ENCODE data around the gene KRT33A.
"Not testable (repeated sequence)": the region's sequence is repeated elsewhere in the genome, so short reads cannot be mapped to it uniquely, and the experiment has no call there.

The KRT33A gene

GRCh38 chr17:41350381-41350878 is at the start of gene KRT33A:
TSS of gene KRT33A (minus strand) at chr17:41350828. CDS start at chr17:41350767, 61 bp downstream.
- not testable (repeated sequence) for DNase-seq

- DNase-seq, result no peak
Measured at GRCh38 chr17:41396996-41397660, 46.5 kb upstream of the KRT33A start, which contains the start of gene KRT31. TSS of gene KRT31 (minus strand) at chr17:41397608. CDS start at chr17:41397539, 69 bp downstream.

- DNase-seq, result no peak
Measured at GRCh38 chr17:41396340-41396739, 45.7 kb upstream of the KRT33A start.

- no peak for DNase-seq
Measured at GRCh38 chr17:41395611-41396010, 45.0 kb upstream of the KRT33A start.

GRCh38 chr17:41395044-41395443 is 44.4 kb upstream of the KRT33A start:
- DNase-seq, result not testable (repeated sequence)

GRCh38 chr17:41394254-41394996 is 43.8 kb upstream of the KRT33A start:
- no peak for DNase-seq

GRCh38 chr17:41393826-41394225 is 43.2 kb upstream of the KRT33A start:
- no peak for DNase-seq

GRCh38 chr17:41393294-41393693 is 42.7 kb upstream of the KRT33A start:
- no peak for DNase-seq

GRCh38 chr17:41392278-41392677 is 41.6 kb upstream of the KRT33A start:
- DNase-seq, result no peak

- DNase-seq, result no peak
Measured at GRCh38 chr17:41391535-41391934, 40.9 kb upstream of the KRT33A start.

GRCh38 chr17:41390411-41390938 is 39.8 kb upstream of the KRT33A start:
- no peak for DNase-seq

GRCh38 chr17:41387670-41388069 is 37.0 kb upstream of the KRT33A start:
- no peak for DNase-seq

GRCh38 chr17:41386227-41386626 is 35.6 kb upstream of the KRT33A start:
- DNase-seq, result no peak

- no peak for DNase-seq
Measured at GRCh38 chr17:41383690-41384089, 33.1 kb upstream of the KRT33A start.

GRCh38 chr17:41382394-41382793 is 31.8 kb upstream of the KRT33A start:
- DNase-seq, result no peak

- not testable (repeated sequence) for DNase-seq
Measured at GRCh38 chr17:41381943-41382342, 31.3 kb upstream of the KRT33A start, which contains the start of gene KRT34. TSS of gene KRT34 (minus strand) at chr17:41382306. CDS start at chr17:41382246, 60 bp downstream.

GRCh38 chr17:41380091-41380490 is 29.5 kb upstream of the KRT33A start:
- not testable (repeated sequence) for DNase-seq

GRCh38 chr17:41377546-41377945 is 26.9 kb upstream of the KRT33A start:
- no peak for DNase-seq

- DNase-seq, result no peak
Measured at GRCh38 chr17:41369713-41370112, 19.1 kb upstream of the KRT33A start, which contains the start of gene KRT33B. TSS of gene KRT33B (minus strand) at chr17:41369813. CDS start at chr17:41369750, 63 bp downstream.

GRCh38 chr17:41369023-41369422 is 18.4 kb upstream of the KRT33A start:
- DNase-seq, result no peak

- DNase-seq, result no peak
Measured at GRCh38 chr17:41367426-41368075, 16.9 kb upstream of the KRT33A start.

GRCh38 chr17:41366070-41366469 is 15.4 kb upstream of the KRT33A start:
- DNase-seq, result no peak

- DNase-seq, result no peak
Measured at GRCh38 chr17:41363881-41364280, 13.3 kb upstream of the KRT33A start.

Measured in DMS79 (cell line).